ENCODE results near the gene RILPL2. TPM values are rescaled to one million over a fixed set of nuclear protein-coding genes. Genes with fewer than 3 reads are reported as not detected.
A peak's percentile ranks its signal among the peaks of the same experiment; 100 is the strongest.

RILPL2 gene
- total and polyA plus RNA-seq, 2 experiments from 2014 or later: 2.8 to 4.4 TPM

DNA sequence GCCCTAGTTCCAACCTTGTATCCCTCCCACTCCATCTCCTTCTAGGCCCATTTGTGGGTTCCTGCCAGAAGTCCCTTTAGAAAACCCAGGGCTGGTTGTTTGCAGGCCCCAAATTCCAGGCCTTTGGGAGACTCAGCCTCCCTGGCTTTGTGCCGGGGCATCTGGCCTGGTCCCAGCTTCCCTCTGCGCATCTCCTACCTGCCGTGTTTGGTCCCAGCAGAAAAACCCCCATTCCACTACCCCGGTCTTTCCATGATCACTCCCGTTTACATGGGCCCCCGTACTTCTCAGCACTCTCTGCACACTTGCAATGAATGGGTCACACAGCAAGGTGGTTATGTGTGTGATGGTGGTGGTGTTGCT is 37.2 kb downstream of the RILPL2 start:
- no peaks in the 10 kb centered on the region for H4K20me1 ChIP-seq (ENCODE audit: insufficient read depth)
- peaks cover 100% of the 10 kb centered on the region for H3K79me2 ChIP-seq (ENCODE audit: insufficient read depth)

GRCh38 chr12:123398550-123399254 is 37.8 kb downstream of the RILPL2 start:
- H3K27me3 ChIP-seq (replicated peaks; ENCODE audit: insufficient read depth): no peaks in the 10 kb centered on the region
- H2AFZ ChIP-seq: 0 out of 2 replicates have a peak overlapping the region, but pooled peaks have one; percentile 6

More for the DNA sequence above, 37.2 kb downstream of the RILPL2 start:
- TF ChIP-seq EZH2 (IDR thresholded peaks at IDR 0.05; ENCODE audit: insufficient read depth, poor library complexity, severe bottlenecking): no peak
- TF ChIP-seq EZH2phosphoT487 (IDR thresholded peaks at IDR 0.05; ENCODE audit: insufficient read depth, low read depth): no peak
- 42 to 49% methylated on average over 6 of the region's 6 CpGs for WGBS, 2 experiments (ENCODE audit: low coverage in 1 of 2, low lambda C conversion rate in 2 of 2, missing lambda C conversion rate in 2 of 2)
- peak overlapping the region; percentile 71 for H3K4me2 ChIP-seq (ENCODE audit: unreplicated experiment)
- H3K36me3 ChIP-seq (ENCODE audit: low read depth): peaks cover 48% of the 10 kb centered on the region
- H3K27me3 ChIP-seq (replicated peaks; ENCODE audit: insufficient read depth): no peaks in the 10 kb centered on the region
- DNase-seq: no peak
- H3K9ac ChIP-seq: peak overlapping the region; percentile 64
- H3F3A ChIP-seq (ENCODE audit: insufficient read depth): peaks cover 48% of the 10 kb centered on the region
- H3K27ac ChIP-seq: peak overlapping the region; percentile 85
- peaks cover 29% of the 10 kb centered on the region for H3K4me1 ChIP-seq (ENCODE audit: insufficient read depth)
- H2AFZ ChIP-seq: no peak overlapping the region
- H3K9me3 ChIP-seq (ENCODE audit: low read depth): no peaks in the 10 kb centered on the region
- H3K9me2 ChIP-seq (ENCODE audit: insufficient read depth): no peaks in the 10 kb centered on the region
- 0 out of 2 replicates have a peak overlapping the region, but pooled peaks have one; percentile 0 for H3K4me3 ChIP-seq
- in situ Hi-C loops (cut with MboI): no loop called here

DNA sequence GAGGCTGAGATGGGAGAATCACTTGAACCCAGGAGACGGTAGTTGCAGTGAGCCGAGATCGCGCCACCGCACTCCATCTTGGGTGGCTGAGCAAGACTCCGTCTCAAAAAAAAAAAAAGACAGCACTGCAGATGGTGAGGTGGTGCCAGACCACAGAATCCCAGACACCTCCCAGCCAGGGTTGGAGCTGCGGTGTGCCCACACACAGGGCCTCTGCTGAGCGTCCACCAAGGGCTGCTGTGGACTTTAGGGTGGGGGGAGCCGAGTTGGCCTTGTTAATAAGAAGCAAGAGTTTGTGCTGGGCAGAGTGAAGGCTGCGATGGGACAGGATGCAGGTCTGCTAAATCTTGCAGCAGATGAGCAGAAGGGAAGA is 38.3 kb downstream of the RILPL2 start:
- Histone ChIP-seq H3K79me2 (ENCODE audit: insufficient read depth) (peaks cover 100% of the 10 kb centered on the region), H2AFZ (0 out of 2 replicates have a peak overlapping the region, but pooled peaks have one; percentile 6), H4K20me1 (ENCODE audit: insufficient read depth) (no peaks in the 10 kb centered on the region), H3K9me3 (ENCODE audit: low read depth) (no peaks in the 10 kb centered on the region), H3K36me3 (ENCODE audit: low read depth) (peaks cover 48% of the 10 kb centered on the region), H3K9me2 (ENCODE audit: insufficient read depth) (no peaks in the 10 kb centered on the region), H3K27me3 (replicated peaks; ENCODE audit: insufficient read depth) (no peaks in the 10 kb centered on the region), H3K4me1 (ENCODE audit: insufficient read depth) (peaks cover 32% of the 10 kb centered on the region), H3K4me3 (0 out of 2 replicates have a peak overlapping the region, but pooled peaks have one; percentile 21), H3K9ac (peak overlapping the region; percentile 64), H3K4me2 (ENCODE audit: unreplicated experiment) (peak overlapping the region; percentile 71), H3K27ac (peak overlapping the region; percentile 85), H3F3A (ENCODE audit: insufficient read depth) (peaks cover 45% of the 10 kb centered on the region)
- peak; percentile 69 for DNase-seq
- TF ChIP-seq EZH2phosphoT487 (IDR thresholded peaks at IDR 0.05; ENCODE audit: insufficient read depth, low read depth): no peak
- no peak for TF ChIP-seq EZH2 (IDR thresholded peaks at IDR 0.05; ENCODE audit: insufficient read depth, poor library complexity, severe bottlenecking)
- WGBS, 2 experiments (ENCODE audit: low coverage in 1 of 2, low lambda C conversion rate in 2 of 2, missing lambda C conversion rate in 2 of 2): 17 to 20% methylated on average over 9 to 10 of the region's 10 CpGs
- in situ Hi-C loops (cut with MboI): no loop called here

More at GRCh38 chr12:123398550-123399254, 37.8 kb downstream of the RILPL2 start:
- no peaks in the 10 kb centered on the region for H3K9me2 ChIP-seq (ENCODE audit: insufficient read depth)
- 14 to 20% methylated on average over 13 to 14 of the region's 14 CpGs for WGBS, 2 experiments (ENCODE audit: low coverage in 1 of 2, low lambda C conversion rate in 2 of 2, missing lambda C conversion rate in 2 of 2)
- H3K9me3 ChIP-seq (ENCODE audit: low read depth): no peaks in the 10 kb centered on the region
- peak overlapping the region; percentile 71 for H3K4me2 ChIP-seq (ENCODE audit: unreplicated experiment)
- H3K79me2 ChIP-seq (ENCODE audit: insufficient read depth): peaks cover 100% of the 10 kb centered on the region
- TF ChIP-seq EZH2 (IDR thresholded peaks at IDR 0.05; ENCODE audit: insufficient read depth, poor library complexity, severe bottlenecking): no peak
- TF ChIP-seq EZH2phosphoT487 (IDR thresholded peaks at IDR 0.05; ENCODE audit: insufficient read depth, low read depth): no peak
- H3K4me1 ChIP-seq (ENCODE audit: insufficient read depth): peaks cover 30% of the 10 kb centered on the region
- H3K36me3 ChIP-seq (ENCODE audit: low read depth): peaks cover 48% of the 10 kb centered on the region
- no peaks in the 10 kb centered on the region for H4K20me1 ChIP-seq (ENCODE audit: insufficient read depth)
- 0 out of 2 replicates have a peak overlapping the region, but pooled peaks have one; percentile 21 for H3K4me3 ChIP-seq
- H3F3A ChIP-seq (ENCODE audit: insufficient read depth): peaks cover 47% of the 10 kb centered on the region
- DNase-seq: peak; percentile 91
- H3K27ac ChIP-seq: peak overlapping the region; percentile 85
- in situ Hi-C loops (cut with MboI): no loop called here
- H3K9ac ChIP-seq: peak overlapping the region; percentile 64

GRCh38 chr12:123397400-123397799 is 39.1 kb downstream of the RILPL2 start:
- 45 to 52% methylated on average over 6 of the region's 6 CpGs for WGBS, 2 experiments (ENCODE audit: low coverage in 1 of 2, low lambda C conversion rate in 2 of 2, missing lambda C conversion rate in 2 of 2)
- Histone ChIP-seq H3F3A (ENCODE audit: insufficient read depth) (peaks cover 51% of the 10 kb centered on the region), H3K4me3 (no peak overlapping the region), H3K9me2 (ENCODE audit: insufficient read depth) (no peaks in the 10 kb centered on the region), H3K4me2 (ENCODE audit: unreplicated experiment) (peak overlapping the region; percentile 71), H3K9ac (peak overlapping the region; percentile 64), H2AFZ (no peak overlapping the region), H3K36me3 (ENCODE audit: low read depth) (peaks cover 50% of the 10 kb centered on the region), H3K27ac (peak overlapping the region; percentile 85), H3K27me3 (replicated peaks; ENCODE audit: insufficient read depth) (no peaks in the 10 kb centered on the region), H3K79me2 (ENCODE audit: insufficient read depth) (peaks cover 100% of the 10 kb centered on the region), H3K9me3 (ENCODE audit: low read depth) (no peaks in the 10 kb centered on the region), H4K20me1 (ENCODE audit: insufficient read depth) (no peaks in the 10 kb centered on the region), H3K4me1 (ENCODE audit: insufficient read depth) (peaks cover 32% of the 10 kb centered on the region)
- TF ChIP-seq EZH2phosphoT487 (IDR thresholded peaks at IDR 0.05; ENCODE audit: insufficient read depth, low read depth): no peak
- no peak for TF ChIP-seq EZH2 (IDR thresholded peaks at IDR 0.05; ENCODE audit: insufficient read depth, poor library complexity, severe bottlenecking)
- DNase-seq: peak; percentile 77
- in situ Hi-C loops (cut with MboI): no loop called here

All from GM23248 (cell line).